GM18505 (cell line): ENCODE data around the gene TTLL3.

Experiments
- ATAC-seq: cut with Tn5 transposase; IDR thresholded peaks from one replicate; pipeline ENCODE4 v1.9.1; 2021; ENCODE audit not compliant: unreplicated experiment
- POLR2A ChIP-seq: IDR thresholded peaks from 4 replicates; pipeline ENCODE4 v1.6.1; 2011; ENCODE audit warnings: borderline replicate concordance; ENCODE audit not compliant: insufficient read depth, insufficient read length; ENCODE audit errors: extremely low read depth

TTLL3 gene

GRCh38 chr3:9776896-9777693 is 33.0 kb upstream of the TTLL3 start:
- no peak for ATAC-seq
- TF ChIP-seq POLR2A = no peak

- no peak for TF ChIP-seq POLR2A
- ATAC-seq = no peak
Observed at GRCh38 chr3:9777694-9778021, 32.4 kb upstream of the TTLL3 start.

- TF ChIP-seq POLR2A = no peak
- no peak for ATAC-seq
Observed at GRCh38 chr3:9778143-9779074, 31.7 kb upstream of the TTLL3 start.

- no peak for TF ChIP-seq POLR2A
Observed at GRCh38 chr3:9779075-9779593, 30.9 kb upstream of the TTLL3 start.

GRCh38 chr3:9779721-9780457 is 30.2 kb upstream of the TTLL3 start:
- peak; percentile 53 for ATAC-seq
- TF ChIP-seq POLR2A = no peak

More at GRCh38 chr3:9779075-9779593, 30.9 kb upstream of the TTLL3 start:
- no peak for ATAC-seq

- no peak for TF ChIP-seq POLR2A
- ATAC-seq = no peak
Observed at GRCh38 chr3:9780458-9780812, 29.6 kb upstream of the TTLL3 start.

GRCh38 chr3:9780910-9781309 is 29.2 kb upstream of the TTLL3 start:
- TF ChIP-seq POLR2A = no peak
- no peak for ATAC-seq

- no peak for ATAC-seq
- TF ChIP-seq POLR2A = no peak
Observed at GRCh38 chr3:9781551-9781950, 28.5 kb upstream of the TTLL3 start.

- ATAC-seq = no peak
- no peak for TF ChIP-seq POLR2A
Observed at GRCh38 chr3:9781978-9782603, 28.0 kb upstream of the TTLL3 start.

- TF ChIP-seq POLR2A = no peak
- no peak for ATAC-seq
Observed at GRCh38 chr3:9782770-9783169, 27.3 kb upstream of the TTLL3 start.

- no peak for TF ChIP-seq POLR2A
- no peak for ATAC-seq
Observed at GRCh38 chr3:9783954-9784353, 26.1 kb upstream of the TTLL3 start.

GRCh38 chr3:9784965-9785364 is 25.1 kb upstream of the TTLL3 start:
- no peak for ATAC-seq
- TF ChIP-seq POLR2A = no peak

GRCh38 chr3:9785602-9786001 is 24.5 kb upstream of the TTLL3 start:
- no peak for ATAC-seq
- TF ChIP-seq POLR2A = no peak
